ENCODE results near the gene SPOCD1.
"Not testable (repeated sequence)": the region's sequence is repeated elsewhere in the genome, so short reads cannot be mapped to it uniquely, and the experiment has no call there.

SPOCD1 gene

DNA sequence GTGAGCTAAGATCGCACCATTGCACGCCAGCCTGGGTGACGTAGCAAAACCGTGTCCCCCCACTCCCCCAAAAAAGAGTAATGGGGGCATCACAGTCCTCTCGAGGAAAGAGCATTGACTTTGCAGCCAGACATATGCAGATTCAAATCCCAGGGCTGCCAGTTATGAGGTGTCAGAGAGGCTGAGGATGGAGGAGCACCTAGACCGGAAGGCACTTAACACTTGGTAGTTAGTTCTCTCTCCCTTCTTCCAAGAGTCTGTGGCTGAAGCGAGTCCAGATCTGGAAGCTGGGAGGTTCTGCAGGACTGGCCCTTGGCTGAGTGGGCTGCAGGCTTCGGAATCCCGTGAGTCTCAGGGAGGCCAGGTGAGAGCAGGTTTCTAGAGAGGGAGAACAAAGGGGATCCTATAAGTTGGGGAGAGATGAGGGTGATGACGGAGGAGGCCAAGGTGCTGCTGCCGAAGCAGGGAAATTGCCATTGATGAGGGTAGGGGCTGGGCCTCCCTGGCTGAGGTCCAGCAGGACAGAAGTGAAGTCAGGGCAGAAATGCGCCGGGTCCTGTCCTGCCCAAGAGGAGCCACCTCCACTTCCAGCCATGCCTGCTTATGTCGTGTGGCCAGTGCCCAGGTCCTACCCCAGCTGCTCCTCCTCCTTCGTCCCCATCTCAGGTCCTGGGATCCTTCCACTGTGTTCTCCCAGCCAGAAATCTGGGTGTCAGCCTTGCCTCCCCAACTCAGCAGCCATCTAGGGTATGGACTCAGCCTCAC lies 13.3 kb upstream of the SPOCD1 start:
- no peak for DNase-seq (ENCODE audit: low read depth in 2 of 2)

DNA sequence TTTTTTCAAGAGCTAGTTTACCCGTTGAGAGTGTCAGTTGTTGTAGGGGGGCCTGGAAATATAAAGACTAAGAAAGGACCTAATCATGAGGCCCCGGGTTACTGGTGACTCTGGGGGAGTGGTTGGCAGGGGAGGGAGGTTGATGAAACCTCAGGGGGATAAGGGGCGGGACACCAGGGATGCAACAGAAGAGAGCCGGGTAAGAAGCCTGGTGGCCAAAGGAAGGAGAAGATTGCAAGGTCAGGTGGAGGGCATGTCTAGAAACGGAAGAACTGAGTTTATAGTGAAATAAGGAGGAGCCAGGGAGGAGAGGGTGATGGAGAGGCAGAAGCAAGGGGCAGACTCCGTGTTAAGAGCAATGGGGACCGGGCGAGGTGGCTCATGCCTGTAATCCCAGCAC lies 12.5 kb upstream of the SPOCD1 start:
- DNase-seq (ENCODE audit: low read depth in 2 of 2): no peak

GRCh38 chr1:31823780-31824179 lies 8.0 kb upstream of the SPOCD1 start:
- no peak for DNase-seq (ENCODE audit: low read depth in 2 of 2)

GRCh38 chr1:31822766-31823165 lies 6.9 kb upstream of the SPOCD1 start:
- no peak for DNase-seq (ENCODE audit: low read depth in 2 of 2)

DNA sequence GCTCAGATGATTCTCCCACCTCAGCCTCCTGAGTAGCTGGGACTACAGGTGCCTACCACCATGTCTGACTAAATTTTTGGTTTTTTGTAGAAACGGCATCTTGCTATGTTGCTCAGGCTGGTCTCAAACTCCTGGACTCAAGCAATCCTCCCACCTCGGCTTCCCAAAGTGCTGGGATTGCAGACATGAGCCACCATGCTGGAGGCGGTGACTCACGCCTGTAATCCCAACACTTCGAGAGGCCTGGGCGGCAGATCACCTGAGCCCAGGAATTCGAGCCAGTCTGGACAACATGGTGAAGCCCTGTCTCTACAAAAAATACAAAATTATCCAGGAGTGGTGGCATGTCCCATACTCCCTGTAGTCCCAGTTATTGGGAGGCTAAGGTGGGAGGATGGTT lies 4.4 kb upstream of the SPOCD1 start:
- DNase-seq (ENCODE audit: low read depth in 2 of 2): not testable (repeated sequence)

GRCh38 chr1:31818206-31818605 lies 2.4 kb upstream of the SPOCD1 start:
- DNase-seq (ENCODE audit: low read depth in 2 of 2): no peak

- not testable (repeated sequence) for DNase-seq (ENCODE audit: low read depth in 2 of 2)
These were observed 1.1 kb upstream of the SPOCD1 start for GRCh38 chr1:31816947-31817346.

GRCh38 chr1:31816501-31816900 lies 679 bp upstream of the SPOCD1 start:
- not testable (repeated sequence) for DNase-seq (ENCODE audit: low read depth in 2 of 2)

GRCh38 chr1:31815307-31815645 lies 546 bp downstream of the SPOCD1 start:
- no peak for DNase-seq (ENCODE audit: low read depth in 2 of 2)

DNA sequence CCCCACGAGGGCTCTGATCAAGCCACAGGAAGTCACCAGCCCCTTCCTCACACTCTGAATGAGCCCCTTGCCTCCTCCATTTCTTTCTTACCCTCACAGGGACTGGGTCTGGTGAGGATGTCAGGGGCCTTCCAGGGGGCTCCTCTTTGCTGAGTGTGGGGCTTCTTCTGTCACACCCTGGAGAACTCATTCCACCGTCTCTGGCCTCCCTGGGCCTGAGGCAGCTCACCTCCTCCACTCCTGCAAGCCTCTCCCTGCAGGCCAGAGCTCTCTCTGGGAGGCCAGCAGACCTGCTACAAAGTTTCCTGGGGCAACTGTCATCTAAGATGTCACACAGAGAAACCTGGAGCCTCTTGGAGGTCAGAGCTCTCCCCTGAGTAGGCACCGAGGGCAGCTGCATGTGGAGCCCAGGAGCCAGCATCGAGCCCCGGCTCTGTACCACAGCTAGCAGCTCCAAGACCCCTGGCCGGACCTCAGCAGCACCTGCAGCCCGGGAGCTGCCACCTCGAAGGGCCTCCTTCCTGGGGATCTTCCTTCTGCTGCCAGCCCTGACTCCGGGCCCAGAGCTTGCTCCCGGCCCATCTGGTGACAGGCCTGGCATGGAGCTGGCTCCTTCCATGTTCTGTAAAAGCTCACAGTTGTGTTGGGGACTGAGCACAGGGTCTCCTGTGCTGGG lies 1.1 kb downstream of the SPOCD1 start:
- no peak for DNase-seq (ENCODE audit: low read depth in 2 of 2)

- DNase-seq (ENCODE audit: low read depth in 2 of 2): no peak
These were observed 1.7 kb downstream of the SPOCD1 start for GRCh38 chr1:31814041-31814511.

- DNase-seq (ENCODE audit: low read depth in 2 of 2): no peak
These were observed 3.5 kb downstream of the SPOCD1 start for GRCh38 chr1:31812158-31812829.

DNA sequence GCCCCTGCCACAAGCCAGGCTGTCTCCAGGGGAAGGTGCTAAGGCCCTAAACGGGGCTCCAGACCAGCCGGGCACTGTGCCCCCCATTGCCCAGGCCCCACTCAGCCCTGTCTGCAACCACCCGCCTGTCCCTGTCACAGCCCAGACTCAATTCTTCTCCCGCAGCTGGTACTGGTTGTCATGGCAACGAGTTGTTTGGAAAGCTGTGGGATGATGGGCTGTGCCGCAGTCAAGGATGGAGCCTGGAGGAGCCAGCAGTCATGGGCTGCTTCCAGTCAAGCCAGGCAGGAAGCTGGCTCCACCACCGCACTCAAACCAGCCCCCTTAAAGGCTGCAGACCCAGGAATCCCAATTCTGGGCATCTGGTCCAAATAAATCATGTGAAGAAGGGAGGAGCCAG lies 4.2 kb downstream of the SPOCD1 start:
- DNase-seq (ENCODE audit: low read depth in 2 of 2): no peak

DNA sequence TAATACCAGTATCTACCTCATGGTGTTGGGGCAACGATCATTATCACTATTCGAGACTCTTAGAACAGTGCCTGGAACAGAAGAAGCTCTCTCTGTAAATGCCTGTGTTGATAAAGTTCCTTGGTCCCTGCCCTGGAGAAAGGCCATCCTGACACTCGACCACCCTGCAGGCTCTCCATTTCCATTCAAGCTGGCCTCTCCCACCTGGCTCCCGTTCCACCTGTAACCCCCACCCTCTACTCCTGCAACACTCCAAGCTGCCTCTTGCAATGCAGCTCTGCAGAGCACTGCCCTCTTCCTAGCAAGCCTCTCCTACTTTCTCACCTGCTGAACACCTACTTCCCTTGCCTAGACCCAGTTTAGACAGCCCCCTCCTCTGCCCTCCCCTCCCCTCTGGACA lies 6.1 kb downstream of the SPOCD1 start:
- no peak for DNase-seq (ENCODE audit: low read depth in 2 of 2)

DNA sequence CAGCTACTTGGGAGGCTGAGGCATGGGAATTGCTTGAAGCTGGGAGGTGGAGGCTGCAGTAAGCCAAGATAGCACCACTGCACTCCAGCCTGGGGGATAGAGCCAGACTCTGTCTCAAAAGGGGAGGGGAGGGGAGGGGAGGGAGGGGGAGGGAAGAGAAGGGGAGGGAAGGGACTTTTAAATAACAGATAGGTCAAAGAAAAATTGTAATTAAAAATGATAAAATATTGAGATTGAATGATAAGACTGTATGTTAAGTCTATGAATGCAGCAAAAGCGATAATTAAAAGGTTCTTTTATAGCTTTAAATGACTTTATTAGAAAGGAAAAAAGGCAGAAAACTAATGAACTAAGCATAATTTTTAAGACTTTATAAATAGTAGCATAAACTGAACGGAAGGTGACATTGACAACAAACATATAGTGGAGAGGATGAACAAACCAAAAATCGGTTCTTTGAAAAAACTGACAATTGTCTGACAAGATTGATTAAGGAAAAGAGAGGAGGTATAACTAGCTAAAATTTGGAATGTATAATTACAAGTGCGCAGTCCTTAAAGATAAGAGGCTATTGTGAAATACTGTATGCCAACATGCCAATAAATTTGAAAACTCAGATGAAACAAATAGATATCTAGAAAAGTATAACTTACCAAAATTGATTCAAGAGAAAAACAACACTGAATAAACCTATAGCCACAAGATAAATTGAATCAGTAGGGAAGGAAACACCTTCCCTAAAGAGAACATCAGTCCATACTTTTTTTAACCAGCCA lies 8.4 kb downstream of the SPOCD1 start:
- DNase-seq (ENCODE audit: low read depth in 2 of 2): no peak

DNA sequence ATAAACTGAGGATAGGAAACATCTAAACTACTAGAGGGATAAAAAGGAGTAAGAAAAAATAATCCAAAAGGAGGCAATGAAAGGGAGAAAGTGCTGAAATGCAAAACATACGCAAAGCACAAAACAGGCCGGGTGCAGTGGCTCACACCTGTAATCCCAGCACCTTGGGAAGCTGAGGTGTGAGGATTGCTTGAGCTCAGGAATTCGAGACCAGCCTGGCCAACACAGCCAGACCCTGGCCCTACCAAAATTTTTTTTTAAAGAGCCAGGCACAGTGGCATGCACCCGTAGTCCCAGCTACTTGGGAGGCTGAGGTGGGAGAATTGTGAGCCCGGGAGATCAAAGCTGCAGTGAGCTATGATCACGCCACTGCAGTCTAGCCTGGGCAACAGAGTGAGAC lies 10.5 kb downstream of the SPOCD1 start:
- no peak for DNase-seq (ENCODE audit: low read depth in 2 of 2)

- no peak for DNase-seq (ENCODE audit: low read depth in 2 of 2)
These were observed 11.7 kb downstream of the SPOCD1 start for GRCh38 chr1:31804098-31804497.

DNA sequence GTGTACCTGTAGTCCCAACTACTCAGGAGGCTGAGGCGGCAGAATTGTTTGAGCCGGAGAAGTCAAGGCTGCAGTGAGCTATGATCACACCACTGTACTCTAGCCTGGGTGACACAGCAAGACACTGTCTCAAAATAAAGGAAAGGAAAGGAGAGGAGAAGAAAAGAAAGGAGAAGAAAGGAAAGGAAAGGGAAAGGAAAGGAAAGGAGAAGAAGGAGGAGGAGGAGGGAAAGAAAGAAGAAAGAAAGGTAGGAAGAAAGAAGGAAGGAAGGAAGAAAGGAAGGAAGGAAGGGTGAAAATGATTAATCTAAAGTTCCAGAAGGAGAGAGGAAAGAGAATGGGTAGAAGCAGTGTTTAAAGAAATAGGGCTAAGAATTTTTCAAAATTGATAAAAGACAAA lies 12.2 kb downstream of the SPOCD1 start:
- DNase-seq (ENCODE audit: low read depth in 2 of 2): no peak

- DNase-seq (ENCODE audit: low read depth in 2 of 2): no peak
These were observed 13.4 kb downstream of the SPOCD1 start for GRCh38 chr1:31802190-31803150.

DNA sequence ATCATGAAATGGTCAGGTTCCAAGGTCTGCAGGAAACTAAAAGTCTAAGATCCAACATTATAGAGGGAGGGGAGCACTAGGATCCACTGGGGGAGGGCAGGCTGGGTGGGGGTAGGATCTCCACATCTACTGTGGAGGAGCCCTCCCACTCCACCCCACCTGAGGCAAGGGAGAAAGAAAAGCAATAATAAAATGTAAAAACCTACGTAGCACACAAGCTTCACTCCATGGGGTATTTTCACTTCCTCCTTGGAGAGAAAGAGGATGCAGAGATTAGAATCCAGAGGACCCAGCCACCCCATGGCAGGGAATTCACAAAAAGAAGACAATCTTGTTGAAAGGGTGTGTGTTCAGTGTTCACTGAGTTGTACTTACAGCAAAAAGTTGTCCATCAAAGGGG lies 14.4 kb downstream of the SPOCD1 start:
- DNase-seq (ENCODE audit: low read depth in 2 of 2): no peak

DNA sequence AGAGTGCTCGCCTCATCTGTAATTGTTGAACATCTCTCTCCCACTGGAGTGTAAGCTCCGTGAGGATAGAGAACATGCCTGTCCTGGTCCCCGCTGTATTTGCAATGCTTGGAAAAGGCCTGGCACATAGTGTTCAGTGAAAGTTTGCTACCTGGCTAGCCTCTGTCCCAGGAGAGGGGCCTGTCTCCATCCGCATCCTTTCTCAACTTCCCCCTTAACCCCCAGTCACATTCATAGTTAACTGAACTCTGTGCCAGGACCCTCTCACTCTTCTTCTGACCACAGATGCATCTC lies 15.2 kb downstream of the SPOCD1 start:
- DNase-seq (ENCODE audit: low read depth in 2 of 2): no peak

Data from stimulated activated CD8-positive, alpha-beta memory T cell treated with anti-CD3 and anti-CD28 coated beads, Interleukin-15, amount 100 ng/mL, for 4 hours (primary cell).